ENCODE measurements around the gene TPPP.
"Not testable (repeated sequence)": the region's sequence is repeated elsewhere in the genome, so short reads cannot be mapped to it uniquely, and the experiment has no call there.

Gene TPPP

GRCh38 chr5:693271-694041, at the start of gene TPPP:
Gene TPPP, minus strand, starts transcription at chr5:693352. Its CDS starts 15,292 bp downstream, at chr5:678060.
- peak; percentile 67 for DNase-seq (ENCODE audit: low spot score)

DNA sequence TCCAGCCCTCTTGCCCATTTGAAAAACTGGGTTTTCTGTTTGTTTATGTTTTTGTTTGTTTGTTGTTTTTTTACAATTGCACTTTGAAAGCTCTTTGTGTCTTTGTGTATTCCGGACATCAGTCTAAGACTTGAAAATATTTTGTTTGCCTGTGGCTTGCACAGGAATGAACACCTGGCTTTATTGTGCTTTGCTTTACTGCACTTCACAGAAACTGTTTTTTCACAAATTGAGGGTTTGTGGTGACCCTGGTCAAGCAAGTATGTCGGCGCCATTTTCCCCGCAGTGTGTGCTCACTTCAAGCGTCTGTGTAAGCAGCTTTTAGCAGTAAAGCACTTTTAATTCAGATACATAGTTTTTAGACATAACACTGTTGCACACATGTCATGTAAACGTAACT, 49.1 kb upstream of the TPPP start:
- not testable (repeated sequence) for DNase-seq (ENCODE audit: low spot score)

DNA sequence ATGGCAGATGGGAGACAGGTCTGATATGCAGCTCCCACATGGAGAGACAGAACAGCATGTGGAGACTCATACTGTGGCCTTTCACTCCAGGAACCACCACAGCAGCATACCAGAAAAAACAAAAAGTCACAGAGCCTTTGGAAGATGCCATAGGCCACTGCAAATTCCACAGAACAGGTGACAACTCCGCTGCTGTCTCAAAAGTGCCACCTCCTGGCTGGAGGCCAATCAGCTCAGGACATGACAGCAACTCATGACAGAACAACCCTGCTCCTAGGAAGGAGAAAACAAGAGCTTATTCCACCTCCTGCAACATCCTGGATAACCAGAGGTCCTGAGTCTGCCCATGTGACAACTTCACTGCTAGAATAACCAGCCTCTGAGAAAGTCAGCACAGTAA, 41.0 kb upstream of the TPPP start:
- DNase-seq (ENCODE audit: low spot score): not testable (repeated sequence)

DNA sequence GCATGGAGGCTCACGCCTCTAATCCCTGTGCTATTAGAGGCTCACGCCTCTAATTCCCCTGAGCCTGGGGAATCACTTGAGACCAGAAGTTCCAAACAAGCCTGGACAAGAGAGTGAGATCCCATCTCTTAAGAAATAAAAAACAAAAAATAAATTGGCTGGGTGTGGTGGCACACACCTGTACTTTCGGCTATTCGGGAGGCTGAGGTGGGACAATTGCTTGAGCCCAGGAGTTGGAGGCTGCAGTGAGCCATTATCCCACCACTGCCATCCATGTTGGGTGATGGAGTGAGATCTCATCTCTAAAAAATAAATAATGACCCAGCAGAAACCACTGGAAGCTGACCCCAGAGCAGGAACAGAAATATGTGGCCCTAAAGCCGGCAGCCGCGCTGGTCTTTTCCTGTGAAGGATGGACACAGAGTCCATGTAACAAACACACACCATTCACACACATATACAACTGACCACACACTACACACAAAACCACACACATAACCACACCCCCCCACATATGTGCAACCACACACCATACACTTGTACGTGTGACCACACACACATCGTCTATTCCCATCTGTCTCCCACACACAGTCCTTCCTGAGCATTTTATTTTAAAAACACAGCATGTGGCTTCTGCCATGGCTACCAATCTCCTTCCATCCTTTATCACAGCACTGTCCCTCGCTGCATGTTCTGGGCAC, 39.8 kb upstream of the TPPP start:
- not testable (repeated sequence) for DNase-seq (ENCODE audit: low spot score)

DNA sequence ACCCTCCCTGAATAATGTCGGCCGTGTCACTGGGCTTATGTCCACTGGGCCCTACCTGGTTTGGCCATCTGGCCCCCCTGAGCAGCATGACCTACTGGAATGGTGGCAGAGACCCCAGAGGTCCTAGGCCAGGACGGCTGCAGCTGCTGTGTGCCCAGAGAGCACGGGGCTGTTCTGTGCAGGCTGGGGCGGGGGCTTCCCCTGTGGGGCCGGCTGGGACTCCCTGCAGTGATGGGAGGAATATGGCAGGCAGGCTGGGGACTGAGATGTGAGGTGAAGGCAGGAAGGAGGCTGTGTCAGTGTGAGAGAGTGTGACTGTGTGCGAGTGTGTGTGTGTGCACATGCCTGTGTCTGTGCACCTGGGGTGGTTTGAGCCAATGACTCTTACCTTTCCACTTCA, 36.1 kb upstream of the TPPP start:
- not testable (repeated sequence) for DNase-seq (ENCODE audit: low spot score)

DNA sequence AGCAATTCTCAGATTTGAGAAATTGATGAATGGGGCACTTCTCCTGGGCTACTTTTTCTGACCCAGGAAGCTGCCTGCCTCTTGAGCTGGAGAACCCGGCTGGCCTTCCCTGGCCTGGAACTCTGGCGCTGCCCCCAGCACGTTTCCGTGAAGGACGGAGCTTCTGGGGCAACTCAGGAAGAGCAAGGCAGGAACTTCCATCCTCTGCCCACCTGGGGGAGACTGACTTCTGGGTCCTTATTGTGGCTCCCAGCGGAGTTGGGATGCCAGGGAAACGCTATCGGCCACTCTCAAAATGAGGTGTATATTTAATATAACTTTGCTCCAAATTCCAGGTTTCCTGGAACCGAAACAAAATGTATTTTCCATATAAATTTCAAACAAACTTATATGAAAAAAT, 33.9 kb upstream of the TPPP start:
- DNase-seq (ENCODE audit: low spot score): not testable (repeated sequence)

DNA sequence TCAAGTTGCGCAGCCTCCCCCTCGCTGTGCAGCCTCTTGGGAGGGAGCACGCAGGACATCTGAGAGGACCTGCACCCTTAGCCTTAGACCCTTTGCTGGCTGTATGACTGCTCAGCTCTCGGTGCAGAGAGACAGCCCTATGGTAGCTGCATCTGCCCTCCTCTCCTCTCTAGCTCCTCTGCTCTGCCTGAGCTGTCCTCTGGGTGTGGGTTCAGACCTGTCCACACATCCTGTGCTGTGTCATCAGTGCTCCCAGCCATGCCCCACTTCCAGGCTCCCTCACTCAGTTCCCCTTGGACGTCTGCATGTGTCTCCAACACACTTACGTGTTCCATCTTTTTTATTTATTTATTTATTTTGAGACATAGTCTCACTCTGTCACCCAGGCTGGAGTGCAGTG, 30.7 kb upstream of the TPPP start:
- DNase-seq (ENCODE audit: low spot score): not testable (repeated sequence)

DNA sequence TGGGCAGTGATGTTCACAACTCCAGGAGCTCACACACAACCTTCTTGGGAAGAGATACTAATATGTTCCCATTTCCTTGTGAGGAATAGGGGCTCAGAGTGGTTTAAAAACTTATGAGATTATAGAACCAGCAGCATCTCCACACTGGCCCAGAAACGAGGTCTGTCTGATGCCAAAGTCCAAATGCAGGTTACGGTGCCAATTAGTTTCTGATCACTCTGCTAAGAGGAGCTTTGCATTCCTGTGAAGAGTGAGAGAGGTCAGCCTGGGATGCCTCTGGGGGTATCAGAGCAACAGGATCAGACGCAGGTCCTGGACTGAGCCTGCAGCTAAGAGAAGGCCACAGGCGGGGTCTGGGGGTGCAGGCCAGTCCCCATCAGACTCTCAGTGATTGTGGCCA, 30.2 kb upstream of the TPPP start:
- not testable (repeated sequence) for DNase-seq (ENCODE audit: low spot score)

GRCh38 chr5:719379-719778, 26.2 kb upstream of the TPPP start:
- not testable (repeated sequence) for DNase-seq (ENCODE audit: low spot score)

GRCh38 chr5:717143-717542, 24.0 kb upstream of the TPPP start:
- DNase-seq (ENCODE audit: low spot score): no peak

DNA sequence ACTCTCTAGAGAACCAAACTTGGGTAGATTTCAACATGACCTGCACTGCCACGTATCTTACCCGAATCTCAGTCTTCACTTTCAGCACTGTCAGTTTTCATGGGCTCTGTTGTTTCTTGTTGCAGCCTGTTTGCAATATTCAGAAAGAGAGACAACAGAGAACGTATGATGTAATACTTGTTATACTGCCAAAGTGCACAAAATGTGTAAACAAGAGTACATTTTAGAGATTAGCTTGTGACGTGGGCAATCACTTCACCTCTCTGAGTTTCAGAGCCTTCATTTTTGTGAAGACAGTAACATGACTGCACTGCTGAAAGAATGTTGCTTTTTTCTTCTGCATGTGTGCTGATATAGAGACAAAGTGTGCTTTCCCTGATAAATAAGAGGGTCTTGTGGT, 23.6 kb upstream of the TPPP start:
- DNase-seq (ENCODE audit: low spot score): not testable (repeated sequence)

DNA sequence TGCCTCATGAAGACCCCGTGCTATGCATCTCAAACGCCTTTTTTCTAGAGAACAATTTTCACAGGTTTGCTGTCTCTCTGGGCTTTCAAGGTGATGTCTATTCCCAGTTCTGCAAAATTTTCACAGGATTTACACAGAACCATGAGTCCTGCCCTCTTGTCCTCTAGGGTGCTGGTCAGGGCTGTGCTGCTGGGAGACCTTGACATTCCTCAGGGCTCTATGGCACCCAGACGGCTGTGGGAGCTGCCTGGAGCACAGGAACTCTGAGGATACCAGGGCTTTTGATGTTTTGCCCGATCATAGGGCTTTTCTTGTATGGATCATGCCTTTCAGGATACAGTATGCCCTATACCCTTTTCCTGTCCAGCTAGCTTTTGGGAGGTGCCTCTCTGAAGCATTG, 22.5 kb upstream of the TPPP start:
- DNase-seq (ENCODE audit: low spot score): not testable (repeated sequence)

DNA sequence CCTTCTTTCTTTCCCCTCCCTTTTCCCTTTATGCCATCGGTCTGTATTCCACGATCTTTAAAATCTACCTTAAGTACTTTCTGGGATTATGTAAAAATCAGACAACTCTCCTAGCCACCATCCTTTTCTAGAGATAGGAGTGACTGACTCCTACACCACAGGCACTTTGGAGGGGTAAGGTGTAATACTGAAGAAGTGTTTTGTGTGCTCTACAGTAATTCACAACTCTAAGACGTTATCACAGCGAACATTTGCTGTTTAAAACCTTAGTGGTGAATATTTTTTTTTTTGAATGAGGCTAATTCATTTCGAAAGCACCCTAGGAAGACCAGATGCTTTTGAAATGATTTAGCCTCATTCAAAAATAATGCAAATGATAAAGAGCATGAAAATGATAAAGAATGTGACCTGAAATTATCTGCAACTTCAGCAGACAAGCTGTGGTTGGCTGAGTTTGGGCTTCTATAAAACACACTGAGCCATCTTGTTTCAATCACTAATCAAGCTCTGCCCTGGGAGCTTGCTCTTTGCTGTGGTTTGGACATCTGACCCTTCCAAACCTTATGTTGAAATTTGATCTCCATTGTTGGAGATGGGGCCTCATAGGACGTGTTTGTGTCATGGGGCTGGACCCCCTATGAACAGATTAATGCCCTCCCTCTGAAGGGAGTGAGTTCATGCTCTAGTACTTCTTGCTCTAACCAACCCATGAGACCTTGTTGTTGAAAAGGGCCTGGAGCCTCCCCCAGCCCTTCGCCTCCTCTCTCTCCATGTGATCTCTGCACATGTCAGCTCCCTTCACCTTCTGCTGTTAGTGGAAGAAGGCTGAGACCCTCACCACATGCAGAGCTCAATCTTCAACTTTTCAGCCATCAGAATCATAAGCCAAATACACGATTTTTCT, 21.3 kb upstream of the TPPP start:
- not testable (repeated sequence) for DNase-seq (ENCODE audit: low spot score)

DNA sequence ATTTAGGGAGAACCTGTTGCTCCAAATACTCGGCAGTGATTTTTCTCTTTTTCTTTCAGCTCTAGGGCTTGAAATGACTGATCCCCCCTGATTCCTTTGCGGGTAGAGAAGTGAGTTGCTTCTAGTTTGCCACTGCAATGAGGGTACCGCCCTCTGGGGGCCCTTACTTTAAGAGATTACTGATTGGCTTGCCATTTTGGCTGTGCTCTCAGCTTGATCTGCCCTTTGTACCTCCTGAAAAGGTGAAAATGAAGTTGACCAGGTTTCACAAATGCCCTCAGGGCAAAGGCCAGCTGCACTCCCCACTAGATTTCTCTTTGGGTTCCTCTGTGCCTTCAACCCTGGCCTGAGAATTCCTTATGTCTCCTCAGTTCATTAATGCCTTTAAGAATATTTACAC, 20.5 kb upstream of the TPPP start:
- not testable (repeated sequence) for DNase-seq (ENCODE audit: low spot score)

DNA sequence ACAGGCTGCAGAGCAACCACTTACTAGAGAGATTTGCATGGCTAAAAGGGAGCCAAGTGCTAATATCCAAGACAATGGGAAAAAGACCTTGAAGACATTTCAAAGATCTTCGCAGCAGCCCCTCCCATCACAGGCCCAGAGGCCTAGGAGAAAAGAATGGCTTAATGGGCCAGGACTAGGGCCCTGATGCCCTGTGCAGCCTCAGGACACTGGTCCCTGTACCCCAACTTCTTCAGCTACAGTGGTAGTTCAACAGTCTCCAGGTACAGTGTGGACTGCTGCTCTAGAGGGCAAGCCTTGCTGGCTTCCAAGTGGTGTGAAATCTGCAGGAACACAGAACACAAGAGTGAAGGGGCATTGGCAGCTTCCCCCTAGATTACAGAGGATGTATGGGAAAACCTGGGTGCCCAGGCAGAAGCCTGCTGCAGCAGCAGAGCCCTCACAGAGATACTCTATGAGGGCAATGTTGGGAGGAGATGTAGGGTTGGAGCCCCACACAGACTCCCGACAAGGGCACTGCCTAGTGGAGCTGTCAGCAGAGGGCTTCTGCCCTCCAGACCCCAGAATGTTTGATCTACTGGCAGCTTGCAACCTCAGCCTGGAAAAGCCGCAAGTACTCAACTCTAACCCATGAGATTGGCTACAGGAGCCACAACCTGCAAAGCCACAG, 15.8 kb upstream of the TPPP start:
- not testable (repeated sequence) for DNase-seq (ENCODE audit: low spot score)

DNA sequence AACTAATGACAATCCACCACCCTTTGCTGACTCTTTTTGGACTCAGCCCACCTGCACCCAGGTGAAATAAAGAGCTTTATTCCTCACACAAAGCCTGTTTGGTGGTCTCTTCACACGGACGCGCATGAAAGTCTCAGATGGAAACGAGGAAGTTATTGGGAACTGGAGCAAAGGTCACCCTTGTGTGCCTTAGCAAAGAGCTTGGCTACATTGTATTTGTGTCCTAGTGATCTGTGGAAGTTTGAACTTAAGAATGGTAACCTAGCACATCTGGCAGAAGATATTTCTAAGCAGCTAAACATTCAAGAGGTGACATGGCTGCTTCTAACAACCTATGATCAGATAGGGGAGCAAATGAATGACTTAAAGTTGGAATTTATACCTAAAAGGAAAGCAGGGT, 15.2 kb upstream of the TPPP start:
- DNase-seq (ENCODE audit: low spot score): not testable (repeated sequence)

GRCh38 chr5:706127-706526, 13.0 kb upstream of the TPPP start:
- not testable (repeated sequence) for DNase-seq (ENCODE audit: low spot score)

DNA sequence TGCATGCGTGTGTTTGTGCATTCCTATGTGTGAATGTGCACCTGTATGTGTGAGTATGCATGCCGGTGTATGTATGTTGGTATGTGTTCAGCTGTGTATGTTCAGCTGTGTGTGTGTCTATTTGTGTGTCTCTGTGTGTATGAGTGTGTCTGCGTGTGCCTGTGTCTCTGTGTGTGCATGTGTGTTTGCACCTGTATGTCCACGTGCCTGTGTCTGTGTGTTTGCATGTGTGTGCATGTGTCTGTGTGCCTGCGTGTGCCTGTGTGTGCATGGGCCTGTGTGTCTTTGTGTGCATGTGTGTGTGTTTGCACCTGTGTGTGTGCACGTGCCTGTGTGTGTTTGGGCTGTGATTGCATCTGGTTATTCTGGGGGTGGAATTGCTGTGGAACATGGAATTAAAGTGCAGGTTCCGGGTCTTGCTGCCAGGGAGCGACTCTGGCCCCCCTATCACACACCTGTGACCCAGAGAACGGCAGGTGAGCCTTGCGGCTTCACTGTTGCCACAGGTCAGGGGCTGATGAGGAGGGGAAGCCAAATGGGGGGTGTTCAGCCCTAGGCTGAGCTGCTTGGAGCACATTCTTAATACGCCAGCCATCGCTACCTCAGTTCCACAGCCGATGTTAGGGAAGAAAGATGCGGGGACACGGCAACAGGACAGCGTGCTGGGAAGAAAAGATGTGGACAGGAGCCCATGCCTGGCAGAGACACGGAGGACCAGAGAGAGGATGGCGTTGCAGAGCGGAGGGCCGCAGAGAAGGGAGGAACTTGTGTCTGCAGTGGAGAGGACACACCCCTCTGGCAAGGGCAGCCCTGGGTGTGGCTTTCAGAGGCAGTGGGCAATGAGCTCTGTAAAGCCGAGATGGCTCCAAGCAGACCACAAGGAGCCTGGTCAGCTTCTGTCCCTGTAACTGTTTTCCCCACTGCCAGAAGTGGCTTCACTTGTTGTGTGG, 3.9 kb upstream of the TPPP start:
- not testable (repeated sequence) for DNase-seq (ENCODE audit: low spot score)

DNA sequence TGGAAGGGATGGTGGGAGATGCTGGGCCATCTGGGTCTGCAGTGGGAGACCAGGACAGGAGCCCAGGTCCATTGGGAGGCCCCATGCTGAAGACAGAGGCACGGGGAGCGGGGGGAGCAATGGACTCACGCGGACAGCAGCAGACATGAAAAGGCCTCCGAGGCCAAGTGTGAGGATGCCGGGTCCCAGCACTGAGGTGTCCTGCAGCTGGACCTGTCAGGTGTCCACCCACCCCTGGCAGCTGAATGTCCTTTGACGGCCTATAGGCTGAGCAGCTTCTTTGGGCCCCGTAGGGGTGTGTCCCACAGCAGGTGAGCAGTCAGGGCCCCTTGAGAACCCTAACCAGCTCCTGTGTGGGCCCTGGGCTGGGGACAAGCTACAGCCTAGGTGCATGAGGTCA, 3.0 kb upstream of the TPPP start:
- not testable (repeated sequence) for DNase-seq (ENCODE audit: low spot score)

DNA sequence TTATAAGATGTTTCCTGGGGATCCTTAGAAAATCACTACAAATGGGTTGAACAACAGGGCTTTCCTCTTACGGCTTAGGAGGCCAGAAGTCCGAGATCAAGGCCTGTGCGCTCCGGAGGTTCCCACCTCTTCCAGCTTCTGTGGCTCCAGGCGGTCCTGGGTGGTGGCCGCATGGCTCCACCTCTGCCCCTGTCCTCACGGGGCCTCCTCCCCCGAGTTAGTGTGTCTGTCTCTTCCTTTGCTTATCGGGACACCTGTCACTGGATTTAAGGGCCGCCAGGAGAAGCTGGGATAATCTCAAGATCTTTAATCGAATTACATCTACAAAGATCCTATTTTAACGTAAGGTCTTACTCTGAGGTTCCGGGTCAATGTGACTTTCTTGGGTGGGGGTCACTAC, 2.3 kb upstream of the TPPP start:
- DNase-seq (ENCODE audit: low spot score): not testable (repeated sequence)

GRCh38 chr5:694042-694431, 885 bp upstream of the TPPP start:
- DNase-seq (ENCODE audit: low spot score): not testable (repeated sequence)
